Nephron progenitor cell (in vitro differentiated cells): ENCODE data around the gene PROK1.
A peak's percentile ranks its signal among the peaks of the same experiment; 100 is the strongest.

Source experiments
- DNase-seq: peaks from one replicate; pipeline ENCODE4 v3.0.0; 2021
- H3K27ac Mint-ChIP-seq: 2 replicates; pipeline ENCODE4 v1.8.0; 2021; ENCODE audit warnings: mild to moderate bottlenecking, moderate library complexity, mixed read lengths
- H3K27me3 Mint-ChIP-seq: 2 replicates; pipeline ENCODE4 v1.8.0; 2021; ENCODE audit warnings: mild to moderate bottlenecking, low read depth, mixed read lengths; ENCODE audit not compliant: poor library complexity
- H3K36me3 Mint-ChIP-seq: 2 replicates; pipeline ENCODE4 v1.8.0; 2021; ENCODE audit warnings: low read depth, mixed read lengths
- H3K4me1 Mint-ChIP-seq: 2 replicates; pipeline ENCODE4 v1.8.0; 2021; ENCODE audit warnings: mixed read lengths
- H3K4me3 Mint-ChIP-seq: 2 replicates; pipeline ENCODE4 v1.8.0; 2021; ENCODE audit warnings: mild to moderate bottlenecking, moderate library complexity, mixed read lengths
- H3K9me3 Mint-ChIP-seq: 2 replicates; pipeline ENCODE4 v1.8.0; 2021; ENCODE audit warnings: mild to moderate bottlenecking, moderate library complexity, mixed read lengths
- TF ChIP-seq, protein P1 (sequence below): fragments of 200-600 bp; sonication (generic); IDR thresholded peaks from 2 replicates; pipeline ENCODE4 v1.5.0; 2021; ENCODE audit warnings: antibody characterized with exemption

The PROK1 gene

DNA sequence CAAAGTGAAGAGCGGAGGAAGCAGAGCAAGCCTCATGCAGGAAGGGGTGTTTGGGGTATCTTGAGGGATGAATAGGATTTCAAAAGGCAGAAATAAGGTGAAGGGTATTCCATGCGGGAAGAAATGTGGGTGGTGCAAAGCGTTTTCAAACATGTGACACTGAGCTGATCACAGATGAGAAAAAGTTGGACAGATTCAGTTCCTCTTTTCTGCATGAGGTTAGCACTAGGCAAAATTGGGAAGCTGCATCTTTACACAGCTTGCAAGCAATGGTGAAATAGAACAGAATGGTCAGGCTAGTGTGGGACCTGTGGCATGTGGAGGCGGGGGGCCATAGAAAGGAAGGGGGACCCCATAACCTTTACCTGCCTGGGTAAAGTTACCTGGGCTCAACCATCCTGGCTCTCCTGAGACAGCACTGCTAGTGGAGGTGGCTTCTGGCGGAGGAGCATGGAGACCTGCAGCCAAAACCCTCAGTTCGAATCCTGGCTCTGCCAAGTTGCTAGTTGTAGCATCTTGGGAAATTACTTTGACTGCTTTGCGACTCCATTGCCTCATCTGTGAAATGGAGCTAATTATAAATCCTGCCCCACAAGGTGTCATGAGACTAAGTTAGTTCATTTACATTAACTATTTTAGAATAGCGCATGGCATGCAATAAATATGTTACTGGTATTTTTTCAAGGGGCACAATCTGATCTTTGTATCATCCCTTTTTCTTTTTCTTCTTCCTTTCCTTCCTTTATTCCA lies 51.6 kb downstream of the PROK1 start:
- TF ChIP-seq, protein P1, sequence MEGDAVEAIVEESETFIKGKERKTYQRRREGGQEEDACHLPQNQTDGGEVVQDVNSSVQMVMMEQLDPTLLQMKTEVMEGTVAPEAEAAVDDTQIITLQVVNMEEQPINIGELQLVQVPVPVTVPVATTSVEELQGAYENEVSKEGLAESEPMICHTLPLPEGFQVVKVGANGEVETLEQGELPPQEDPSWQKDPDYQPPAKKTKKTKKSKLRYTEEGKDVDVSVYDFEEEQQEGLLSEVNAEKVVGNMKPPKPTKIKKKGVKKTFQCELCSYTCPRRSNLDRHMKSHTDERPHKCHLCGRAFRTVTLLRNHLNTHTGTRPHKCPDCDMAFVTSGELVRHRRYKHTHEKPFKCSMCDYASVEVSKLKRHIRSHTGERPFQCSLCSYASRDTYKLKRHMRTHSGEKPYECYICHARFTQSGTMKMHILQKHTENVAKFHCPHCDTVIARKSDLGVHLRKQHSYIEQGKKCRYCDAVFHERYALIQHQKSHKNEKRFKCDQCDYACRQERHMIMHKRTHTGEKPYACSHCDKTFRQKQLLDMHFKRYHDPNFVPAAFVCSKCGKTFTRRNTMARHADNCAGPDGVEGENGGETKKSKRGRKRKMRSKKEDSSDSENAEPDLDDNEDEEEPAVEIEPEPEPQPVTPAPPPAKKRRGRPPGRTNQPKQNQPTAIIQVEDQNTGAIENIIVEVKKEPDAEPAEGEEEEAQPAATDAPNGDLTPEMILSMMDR, result no peak
- no peak overlapping the region for H3K27ac Mint-ChIP-seq
- H3K4me1 Mint-ChIP-seq, result peaks cover 25% of the 10 kb centered on the region
- no peak for DNase-seq
- no peaks in the 10 kb centered on the region for H3K9me3 Mint-ChIP-seq
- peaks cover 3% of the 10 kb centered on the region for H3K27me3 Mint-ChIP-seq
- no peak overlapping the region for H3K4me3 Mint-ChIP-seq
- H3K36me3 Mint-ChIP-seq, result no peaks in the 10 kb centered on the region

- no peak overlapping the region for H3K4me3 Mint-ChIP-seq
- H3K36me3 Mint-ChIP-seq, result no peaks in the 10 kb centered on the region
- H3K4me1 Mint-ChIP-seq, result peaks cover 34% of the 10 kb centered on the region
- no peak overlapping the region for H3K27ac Mint-ChIP-seq
- peaks cover 3% of the 10 kb centered on the region for H3K27me3 Mint-ChIP-seq
- TF ChIP-seq, protein P1, result no peak
- no peaks in the 10 kb centered on the region for H3K9me3 Mint-ChIP-seq
- DNase-seq, result no peak
These were observed 52.5 kb downstream of the PROK1 start for GRCh38 chr1:110503471-110503870.

- peaks cover 35% of the 10 kb centered on the region for H3K4me1 Mint-ChIP-seq
These were observed 53.3 kb downstream of the PROK1 start for GRCh38 chr1:110504226-110504625.

DNA sequence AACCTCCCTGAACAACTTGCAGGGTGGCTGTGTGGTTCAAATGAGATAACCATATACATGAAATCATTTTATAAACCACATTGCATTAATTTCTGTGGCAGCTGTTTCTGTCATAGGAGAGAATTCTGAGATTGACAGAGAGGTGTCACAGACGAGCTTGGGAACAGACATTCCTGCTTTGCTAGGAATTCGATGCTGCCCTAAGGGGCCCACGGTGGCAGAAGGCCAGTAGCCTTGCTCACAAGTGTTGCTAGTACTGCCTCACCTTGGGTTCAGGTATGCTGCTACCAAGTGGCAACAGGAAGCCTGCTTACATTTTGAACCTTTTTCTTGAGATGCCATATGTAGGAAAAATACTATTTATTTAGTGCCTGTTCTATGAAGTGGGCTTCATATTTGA lies 54.6 kb downstream of the PROK1 start:
- Mint-ChIP-seq H3K4me1 (peaks cover 30% of the 10 kb centered on the region), H3K36me3 (no peaks in the 10 kb centered on the region), H3K27ac (no peak overlapping the region), H3K9me3 (no peaks in the 10 kb centered on the region), H3K4me3 (no peak overlapping the region), H3K27me3 (peaks cover 2% of the 10 kb centered on the region)
- TF ChIP-seq, protein P1, result no peak
- no peak for DNase-seq

More at GRCh38 chr1:110504226-110504625, 53.3 kb downstream of the PROK1 start:
- no peak overlapping the region for H3K4me3 Mint-ChIP-seq
- peaks cover 3% of the 10 kb centered on the region for H3K27me3 Mint-ChIP-seq
- DNase-seq, result no peak
- no peaks in the 10 kb centered on the region for H3K36me3 Mint-ChIP-seq
- no peaks in the 10 kb centered on the region for H3K9me3 Mint-ChIP-seq
- TF ChIP-seq, protein P1, result no peak
- H3K27ac Mint-ChIP-seq, result no peak overlapping the region

- Mint-ChIP-seq H3K4me3 (no peak overlapping the region), H3K9me3 (no peaks in the 10 kb centered on the region), H3K36me3 (no peaks in the 10 kb centered on the region), H3K4me1 (peaks cover 30% of the 10 kb centered on the region), H3K27me3 (peaks cover 2% of the 10 kb centered on the region), H3K27ac (peak overlapping the region; percentile 47)
- TF ChIP-seq, protein P1, result no peak
- no peak for DNase-seq
These were observed 55.6 kb downstream of the PROK1 start for GRCh38 chr1:110506541-110506940.
